GM12891 (cell line): ENCODE results near the gene HOXC13.

Experiments
- DNase-seq: peaks from one replicate; pipeline ENCODE4 v3.0.0; 2011; ENCODE audit warnings: low spot score; ENCODE audit not compliant: insufficient read length
- FAIRE-seq: peaks from 2 replicates; lab custom pipeline; 2011; peaks lifted over from hg19 to GRCh38; lab: Jason Lieb, UNC
- PAX5 ChIP-seq: IDR thresholded peaks from 2 replicates; pipeline ENCODE4 v1.6.1; 2011; ENCODE audit warnings: low read length, moderate library complexity, mild to moderate bottlenecking; ENCODE audit not compliant: insufficient read depth, severe bottlenecking
- POLR2A ChIP-seq: IDR thresholded peaks from 2 replicates; pipeline ENCODE4 v1.6.1; 2011; ENCODE audit warnings: low read depth, low read length, control low read depth
- POLR2AphosphoS5 ChIP-seq: IDR thresholded peaks from 2 replicates; pipeline ENCODE4 v1.6.1; 2011; ENCODE audit warnings: low read depth, low read length, control low read depth
- POU2F2 ChIP-seq: IDR thresholded peaks from 2 replicates; pipeline ENCODE4 v1.6.1; 2011; ENCODE audit warnings: low read depth, mild to moderate bottlenecking, control low read depth, low read length, moderate library complexity
- SPI1 ChIP-seq: IDR thresholded peaks from 2 replicates; pipeline ENCODE4 v1.6.1; 2011; ENCODE audit warnings: low read depth, low read length, control low read depth
- TAF1 ChIP-seq: IDR thresholded peaks from 2 replicates; pipeline ENCODE4 v1.6.1; 2011; ENCODE audit warnings: low read depth, low read length, control low read depth

Gene HOXC13

DNA sequence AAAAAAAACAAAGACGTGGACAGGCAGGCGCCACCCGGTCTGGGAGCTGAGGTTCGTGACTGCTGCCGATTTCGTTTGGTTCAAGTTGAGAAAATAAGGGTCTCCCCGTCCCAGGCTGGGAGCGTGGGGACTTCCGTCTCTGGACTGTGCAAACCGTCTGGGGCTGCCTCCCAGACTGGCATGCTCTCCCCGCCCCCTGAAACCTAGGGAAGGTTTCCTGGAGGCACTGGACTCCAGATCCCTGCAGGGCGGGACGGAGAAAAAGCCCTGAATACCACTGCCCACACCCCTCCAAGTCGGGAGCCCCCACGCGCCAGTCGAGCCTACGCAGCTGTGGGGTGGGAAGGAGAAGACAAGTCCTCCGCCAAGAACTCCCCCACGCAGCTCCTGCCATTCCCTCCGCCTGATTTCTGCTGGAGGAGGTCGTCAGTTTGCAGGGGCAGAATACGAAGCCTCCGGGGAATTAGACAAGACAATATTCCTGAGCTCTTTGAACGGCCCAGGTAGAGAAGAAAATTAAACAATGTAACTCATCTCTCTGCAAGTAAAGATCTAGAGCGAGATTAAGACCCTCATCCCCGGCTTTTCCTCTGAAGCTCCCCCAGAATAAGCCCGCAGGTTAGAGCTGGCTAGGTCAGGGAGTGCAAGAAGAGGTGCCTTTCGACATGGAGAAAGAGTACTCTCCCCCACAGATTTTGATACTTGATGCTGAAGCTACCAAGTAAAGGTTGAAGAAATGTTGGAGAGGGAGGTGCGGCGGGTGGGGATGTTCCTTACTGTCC, 10.4 kb upstream of the HOXC13 start:
- no peak for FAIRE-seq
- DNase-seq = no peak
- no peak for TF ChIP-seq POU2F2
- TF ChIP-seq POLR2AphosphoS5 = no peak
- no peak for TF ChIP-seq PAX5
- no peak for TF ChIP-seq SPI1
- no peak for TF ChIP-seq TAF1
- TF ChIP-seq POLR2A = no peak

DNA sequence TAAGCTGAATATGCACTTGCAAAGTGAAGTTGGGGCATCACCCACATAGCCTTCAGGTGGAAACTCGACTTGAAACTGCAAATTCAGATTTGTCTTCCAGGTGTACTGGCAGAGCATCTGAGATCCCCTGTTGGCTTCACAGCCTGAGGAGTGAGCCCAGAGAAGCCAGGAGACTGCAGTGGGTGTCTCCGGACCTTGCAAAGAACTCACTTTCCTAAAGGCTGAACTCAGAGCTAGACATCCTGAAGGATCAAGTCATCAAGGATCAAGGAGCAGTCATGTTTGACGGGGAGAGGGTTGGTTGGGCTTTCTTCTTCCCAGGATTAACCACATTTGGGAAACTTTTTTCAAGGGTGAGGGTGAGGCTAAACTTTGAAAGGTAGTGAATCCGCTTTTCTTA, 9.1 kb upstream of the HOXC13 start:
- DNase-seq (no peak), FAIRE-seq (no peak)
- TF ChIP-seq POU2F2 (no peak), POLR2AphosphoS5 (no peak), SPI1 (no peak), PAX5 (no peak), POLR2A (no peak), TAF1 (no peak)

DNA sequence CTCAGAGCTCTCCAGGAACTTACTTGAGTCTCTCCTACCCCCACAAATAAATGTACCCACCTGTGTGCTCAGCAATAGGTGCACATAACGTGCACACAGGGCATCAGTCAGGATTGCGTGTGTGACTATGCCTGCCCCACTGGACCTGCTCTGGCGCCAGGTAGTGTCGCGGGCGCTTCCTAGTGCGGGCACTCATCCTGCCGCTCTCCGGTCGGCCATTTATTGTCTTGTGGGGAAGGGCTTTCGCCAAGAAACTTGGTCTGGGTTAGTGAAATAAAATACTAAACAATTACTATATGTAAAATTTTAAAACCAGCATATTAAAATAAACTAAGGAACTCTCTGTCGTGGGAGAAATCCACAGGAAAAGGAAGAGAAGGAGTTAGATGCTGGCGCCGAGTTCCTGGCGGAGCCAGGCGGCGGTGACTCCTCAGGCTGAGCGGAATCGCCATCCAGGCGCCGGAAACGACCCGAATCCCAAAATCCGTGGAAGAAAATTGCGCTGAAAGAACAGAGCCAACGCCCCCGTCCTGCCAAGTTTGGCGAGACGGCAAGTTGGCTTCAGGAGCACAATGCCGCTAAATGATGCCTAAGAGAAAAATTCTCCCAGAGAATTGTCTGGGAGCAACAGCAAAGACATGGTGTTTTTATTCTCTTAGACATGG, 7.9 kb upstream of the HOXC13 start:
- TF ChIP-seq POU2F2 (no peak), POLR2AphosphoS5 (no peak), POLR2A (no peak), SPI1 (no peak), PAX5 (no peak), TAF1 (no peak)
- FAIRE-seq = no peak
- DNase-seq = no peak

DNA sequence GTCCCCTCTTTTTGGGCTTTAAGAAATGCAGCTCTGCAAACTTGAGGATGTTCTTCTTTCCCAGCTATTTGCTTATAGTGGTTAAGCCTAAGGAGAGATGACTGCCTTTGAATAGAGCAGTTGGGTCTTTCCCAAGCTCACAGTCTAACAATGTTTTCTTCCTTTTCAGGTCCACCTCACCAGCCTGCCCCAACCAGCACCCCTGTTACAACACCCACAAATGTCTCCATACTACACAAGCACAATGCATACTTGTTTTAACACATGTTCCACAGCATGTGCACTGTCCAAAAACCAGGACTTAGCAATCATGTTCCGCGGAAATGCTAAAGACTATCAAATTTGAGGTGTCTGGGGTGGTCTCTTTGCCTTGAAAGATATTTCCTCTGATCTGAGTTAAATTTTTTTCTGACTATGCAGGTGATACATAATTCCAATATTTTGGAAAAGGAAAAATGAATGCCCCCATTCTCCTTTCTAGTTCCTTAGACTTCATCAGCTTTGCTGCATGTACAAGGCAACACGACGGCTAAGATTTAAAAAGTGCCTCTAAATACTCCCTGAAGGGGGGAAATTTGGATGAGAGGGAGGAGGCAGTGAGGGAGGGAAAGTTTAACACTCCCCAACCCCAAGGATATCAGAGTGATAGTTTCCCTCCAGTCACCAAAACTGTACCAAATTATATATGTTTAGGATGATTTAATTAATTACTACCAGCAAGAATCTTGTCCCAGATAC, 6.6 kb upstream of the HOXC13 start:
- TF ChIP-seq POLR2A (no peak), PAX5 (no peak), TAF1 (no peak), POU2F2 (no peak), POLR2AphosphoS5 (no peak), SPI1 (no peak)
- FAIRE-seq (no peak), DNase-seq (no peak)

DNA sequence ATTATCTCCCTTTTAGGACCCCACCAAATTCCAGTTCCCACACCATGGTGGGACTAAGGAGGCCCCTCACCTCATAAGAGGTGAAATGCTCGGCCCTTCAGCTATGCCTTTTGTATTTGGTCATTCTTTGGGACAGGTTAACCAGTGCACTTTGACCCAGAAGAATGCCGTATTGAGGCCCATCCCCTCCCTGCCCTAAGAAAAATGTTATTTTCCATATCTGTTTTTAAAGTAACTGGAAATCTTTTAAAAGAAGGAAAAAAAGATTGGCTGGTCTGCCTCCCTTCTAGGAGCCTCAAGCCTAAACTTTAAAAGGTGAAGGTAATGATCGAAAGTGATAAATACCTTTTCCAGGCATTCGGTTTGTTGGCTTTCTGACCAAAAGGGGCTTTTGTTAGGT, 5.7 kb upstream of the HOXC13 start:
- no peak for FAIRE-seq

DNA sequence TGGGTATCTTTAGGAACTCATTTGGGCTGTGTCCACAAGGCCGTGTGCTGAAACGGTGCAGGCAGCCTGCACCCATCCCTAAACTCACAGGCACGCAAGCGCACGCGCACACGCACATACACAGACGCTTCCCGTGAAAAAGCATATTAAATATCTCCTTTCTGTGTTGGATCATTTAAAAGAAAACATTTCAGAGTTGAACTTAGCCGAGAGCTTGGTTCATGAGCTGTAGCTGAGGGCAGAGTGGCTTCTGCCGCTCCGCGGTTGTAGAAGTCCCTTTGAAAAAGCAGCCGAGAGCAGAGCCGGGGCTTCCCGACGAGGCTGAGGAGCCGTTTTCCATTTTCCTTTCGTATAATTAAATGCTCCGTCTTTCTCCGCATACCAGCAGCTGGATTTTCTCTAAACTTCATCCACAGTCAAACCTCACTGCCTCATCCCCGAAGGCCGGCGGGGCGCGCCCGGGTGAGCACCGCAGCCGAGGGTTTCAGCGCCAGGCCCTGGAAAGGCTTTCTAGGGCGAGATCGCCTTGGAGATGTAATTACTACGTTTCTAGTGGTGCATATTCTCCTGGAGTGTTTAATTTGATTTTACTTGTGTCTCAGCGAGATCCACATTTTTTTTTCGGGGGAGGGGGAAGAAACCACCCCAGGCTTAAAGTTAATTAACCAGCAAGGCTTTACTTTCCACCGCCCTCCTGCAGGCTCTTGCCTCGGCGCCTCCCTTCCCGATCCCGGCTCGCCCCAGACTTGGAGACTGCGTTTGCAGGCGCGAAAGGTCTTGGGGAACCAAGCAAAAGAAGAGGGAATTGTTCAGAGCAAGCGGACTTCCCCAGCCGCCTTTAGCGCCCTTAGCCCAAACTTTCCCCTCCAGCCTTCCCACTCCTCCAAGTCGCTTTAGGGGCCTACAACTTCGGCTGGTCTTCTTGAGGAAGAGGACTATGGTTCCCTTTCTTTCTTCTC, 3.0 kb upstream of the HOXC13 start:
- TF ChIP-seq POU2F2 (no peak), PAX5 (no peak), TAF1 (no peak), SPI1 (no peak), POLR2AphosphoS5 (no peak), POLR2A (no peak)
- FAIRE-seq (no peak), DNase-seq (no peak)

More for the DNA sequence above, 5.7 kb upstream of the HOXC13 start:
- no peak for TF ChIP-seq TAF1
- TF ChIP-seq PAX5 = no peak
- TF ChIP-seq POU2F2 = no peak
- no peak for TF ChIP-seq SPI1
- no peak for TF ChIP-seq POLR2A
- no peak for TF ChIP-seq POLR2AphosphoS5
- DNase-seq = no peak

DNA sequence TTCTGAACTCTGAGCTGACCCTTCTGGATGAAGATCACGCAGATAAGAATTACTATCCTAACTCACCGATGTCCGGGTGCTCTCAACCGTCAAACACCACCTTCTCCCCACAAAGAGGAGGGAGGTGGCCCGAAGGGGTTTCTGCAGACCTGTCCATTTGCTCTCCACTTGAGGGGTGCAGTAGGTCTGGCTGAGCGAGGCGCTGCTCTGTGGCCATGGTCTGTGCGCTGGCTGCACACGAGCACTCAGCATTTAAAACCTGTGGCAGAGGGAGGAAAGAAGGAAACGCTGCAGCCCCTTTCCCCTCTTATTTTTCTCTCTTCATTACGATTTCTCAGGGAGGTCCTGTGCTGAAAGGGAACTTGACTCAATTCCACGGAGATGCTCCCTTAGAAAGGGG, 1.5 kb upstream of the HOXC13 start:
- TF ChIP-seq POLR2A (no peak), SPI1 (no peak), POU2F2 (no peak), POLR2AphosphoS5 (no peak), TAF1 (no peak), PAX5 (no peak)
- FAIRE-seq (no peak), DNase-seq (no peak)
